HEK293 (cell line): ENCODE results near the gene SLC17A1.

ENCODE experiments used
- CTCF ChIA-PET: fragments of 350-600 bp; formaldehyde crosslinking; extraction: SDS; loops from one replicate; lab custom pipeline; 2021; ENCODE audit warnings: antibody characterized with exemption; lab: Yijun Ruan, JAX
- POLR2A ChIA-PET: fragments of 300-600 bp; formaldehyde crosslinking; extraction: SDS; loops from one replicate; lab custom pipeline; 2020; ENCODE audit warnings: antibody characterized with exemption, inconsistent platforms; lab: Yijun Ruan, JAX
- H3K27ac ChIP-seq: fragments of 200-500 bp; sonication (Bioruptor generic); 2 replicates; pipeline ENCODE4 v1.5.1; 2014; ENCODE audit warnings: low read depth, low read length, control low read depth, inconsistent platforms; ENCODE audit errors: extremely low read depth
- H3K36me3 ChIP-seq, 2 experiments: fragments of 200-500 bp in 1 of 2; sonication (Bioruptor generic) in 1 of 2; 1 replicate in 1 of 2; 2 replicates in 1 of 2; pipeline ENCODE4 v1.5.1; 2014 to 2017; ENCODE audit warnings: inconsistent platforms in 2 of 2, low read length in 2 of 2; ENCODE audit not compliant: control insufficient read depth in 2 of 2, insufficient read depth in 1 of 2
- H3K4me1 ChIP-seq: fragments of 200-500 bp; sonication (Bioruptor generic); 2 replicates; pipeline ENCODE4 v1.5.1; 2014; ENCODE audit warnings: mild to moderate bottlenecking, low read length, inconsistent platforms; ENCODE audit not compliant: control insufficient read depth, insufficient read depth
- H3K4me3 ChIP-seq: 2 replicates; pipeline ENCODE4 v1.5.1; 2011; ENCODE audit warnings: low read depth, mild to moderate bottlenecking, control low read depth, low read length, moderate library complexity
- H3K9me3 ChIP-seq: fragments of 200-500 bp; sonication (Bioruptor generic); 2 replicates; pipeline ENCODE4 v1.5.1; 2014; ENCODE audit warnings: low read depth, low read length, inconsistent platforms; ENCODE audit not compliant: control insufficient read depth, insufficient read depth
- ATF2 ChIP-seq: fragments of 450-650 bp; formaldehyde crosslinking; IDR thresholded peaks from 2 replicates; pipeline ENCODE4 v1.5.1; 2016; ENCODE audit warnings: missing biosample characterization, missing genetic modification characterization, low read depth
- EGR2 ChIP-seq: fragments of 450-650 bp; formaldehyde crosslinking; IDR thresholded peaks from 2 replicates; pipeline ENCODE4 v1.5.1; 2016; ENCODE audit warnings: low read depth, missing biosample characterization, missing genetic modification characterization
- KLF10 ChIP-seq: fragments of 450-650 bp; IDR thresholded peaks from 2 replicates; pipeline ENCODE4 v1.5.1; 2018; ENCODE audit warnings: missing biosample characterization, mild to moderate bottlenecking, missing genetic modification characterization
- OVOL3 ChIP-seq: fragments of 450-650 bp; formaldehyde crosslinking; IDR thresholded peaks from 2 replicates; pipeline ENCODE4 v1.5.1; 2016; ENCODE audit warnings: missing biosample characterization, missing genetic modification characterization
- TSHZ1 ChIP-seq: fragments of 450-650 bp; formaldehyde crosslinking; IDR thresholded peaks from 2 replicates; pipeline ENCODE4 v1.5.1; 2016; ENCODE audit warnings: missing biosample characterization, missing genetic modification characterization, borderline replicate concordance
- ZBTB17 ChIP-seq: fragments of 450-650 bp; formaldehyde crosslinking; IDR thresholded peaks from 2 replicates; pipeline ENCODE4 v1.5.1; 2016; ENCODE audit warnings: missing biosample characterization, missing genetic modification characterization
- ZBTB44 ChIP-seq: fragments of 450-650 bp; IDR thresholded peaks from 2 replicates; pipeline ENCODE4 v1.5.1; 2018; ENCODE audit warnings: missing biosample characterization, mild to moderate bottlenecking, missing genetic modification characterization
- ZBTB48 ChIP-seq: fragments of 450-650 bp; formaldehyde crosslinking; IDR thresholded peaks from 2 replicates; pipeline ENCODE4 v1.5.1; 2016; ENCODE audit warnings: missing biosample characterization, missing genetic modification characterization
- ZFHX2 ChIP-seq: fragments of 450-650 bp; formaldehyde crosslinking; conservative IDR thresholded peaks from 2 replicates; pipeline ENCODE4 v1.5.1; 2016; ENCODE audit warnings: missing biosample characterization, missing genetic modification characterization
- ZNF146 ChIP-seq: fragments of 450-650 bp; formaldehyde crosslinking; IDR thresholded peaks from 2 replicates; pipeline ENCODE4 v1.5.1; 2016; ENCODE audit warnings: missing biosample characterization, missing genetic modification characterization
- ZNF155 ChIP-seq: fragments of 450-650 bp; formaldehyde crosslinking; IDR thresholded peaks from 2 replicates; pipeline ENCODE4 v1.5.1; 2016; ENCODE audit warnings: missing biosample characterization, missing genetic modification characterization
- ZNF157 ChIP-seq: fragments of 450-650 bp; formaldehyde crosslinking; IDR thresholded peaks from 2 replicates; pipeline ENCODE4 v1.5.1; 2016; ENCODE audit warnings: missing biosample characterization, missing genetic modification characterization
- ZNF175 ChIP-seq: fragments of 450-650 bp; formaldehyde crosslinking; IDR thresholded peaks from 2 replicates; pipeline ENCODE4 v1.5.1; 2016; ENCODE audit warnings: missing biosample characterization, missing genetic modification characterization
- ZNF266 ChIP-seq: fragments of 450-650 bp; formaldehyde crosslinking; IDR thresholded peaks from 2 replicates; pipeline ENCODE4 v1.5.1; 2016; ENCODE audit warnings: missing biosample characterization, missing genetic modification characterization, low read depth
- ZNF292 ChIP-seq: fragments of 450-650 bp; formaldehyde crosslinking; IDR thresholded peaks from 2 replicates; pipeline ENCODE4 v1.5.1; 2016; ENCODE audit warnings: low read depth, missing biosample characterization, missing genetic modification characterization, borderline replicate concordance
- ZNF311 ChIP-seq: fragments of 450-650 bp; formaldehyde crosslinking; IDR thresholded peaks from 2 replicates; pipeline ENCODE4 v1.5.1; 2017; ENCODE audit warnings: missing biosample characterization, missing genetic modification characterization, borderline replicate concordance
- ZNF341 ChIP-seq: fragments of 450-650 bp; formaldehyde crosslinking; IDR thresholded peaks from 2 replicates; pipeline ENCODE4; 2016; ENCODE audit warnings: low read depth, missing biosample characterization, missing genetic modification characterization
- ZNF426 ChIP-seq: fragments of 450-650 bp; formaldehyde crosslinking; IDR thresholded peaks from 2 replicates; pipeline ENCODE4 v1.5.1; 2017; ENCODE audit warnings: missing biosample characterization, missing genetic modification characterization, mild to moderate bottlenecking, inconsistent platforms, moderate library complexity
- ZNF501 ChIP-seq: fragments of 450-650 bp; formaldehyde crosslinking; IDR thresholded peaks from 2 replicates; pipeline ENCODE4 v1.5.1; 2016; ENCODE audit warnings: missing biosample characterization, missing genetic modification characterization
- ZNF621 ChIP-seq: fragments of 450-650 bp; formaldehyde crosslinking; IDR thresholded peaks from 2 replicates; pipeline ENCODE4 v1.5.1; 2017; ENCODE audit warnings: missing biosample characterization, missing genetic modification characterization
- ZNF623 ChIP-seq: fragments of 450-650 bp; formaldehyde crosslinking; IDR thresholded peaks from 2 replicates; pipeline ENCODE4 v1.5.1; 2016; ENCODE audit warnings: missing biosample characterization, missing genetic modification characterization
- ZNF624 ChIP-seq: fragments of 450-650 bp; formaldehyde crosslinking; IDR thresholded peaks from 2 replicates; pipeline ENCODE4 v1.5.1; 2017; ENCODE audit warnings: missing biosample characterization, missing genetic modification characterization
- ZNF747 ChIP-seq: fragments of 450-650 bp; formaldehyde crosslinking; IDR thresholded peaks from 2 replicates; pipeline ENCODE4 v1.5.1; 2016; ENCODE audit warnings: missing biosample characterization, missing genetic modification characterization
- ZNF785 ChIP-seq: fragments of 450-650 bp; formaldehyde crosslinking; IDR thresholded peaks from 2 replicates; pipeline ENCODE4 v1.5.1; 2016; ENCODE audit warnings: missing biosample characterization, missing genetic modification characterization
- ZNF791 ChIP-seq: fragments of 450-650 bp; formaldehyde crosslinking; IDR thresholded peaks from 2 replicates; pipeline ENCODE4 v1.5.1; 2016; ENCODE audit warnings: missing biosample characterization, missing genetic modification characterization
- ZNF837 ChIP-seq: fragments of 450-650 bp; formaldehyde crosslinking; IDR thresholded peaks from 2 replicates; pipeline ENCODE4 v1.5.1; 2016; ENCODE audit warnings: missing biosample characterization, missing genetic modification characterization
- ZSCAN18 ChIP-seq: fragments of 450-650 bp; formaldehyde crosslinking; IDR thresholded peaks from 2 replicates; pipeline ENCODE4 v1.5.1; 2016; ENCODE audit warnings: missing biosample characterization, missing genetic modification characterization
- ZSCAN23 ChIP-seq: fragments of 450-650 bp; formaldehyde crosslinking; IDR thresholded peaks from 2 replicates; pipeline ENCODE4 v1.5.1; 2016; ENCODE audit warnings: missing biosample characterization, missing genetic modification characterization
- TF ChIP-seq, protein P1 (sequence below): fragments of 450-650 bp; formaldehyde crosslinking; IDR thresholded peaks from 2 replicates; pipeline ENCODE4 v1.5.1; 2016; ENCODE audit warnings: missing biosample characterization, missing genetic modification characterization

Gene SLC17A1

DNA sequence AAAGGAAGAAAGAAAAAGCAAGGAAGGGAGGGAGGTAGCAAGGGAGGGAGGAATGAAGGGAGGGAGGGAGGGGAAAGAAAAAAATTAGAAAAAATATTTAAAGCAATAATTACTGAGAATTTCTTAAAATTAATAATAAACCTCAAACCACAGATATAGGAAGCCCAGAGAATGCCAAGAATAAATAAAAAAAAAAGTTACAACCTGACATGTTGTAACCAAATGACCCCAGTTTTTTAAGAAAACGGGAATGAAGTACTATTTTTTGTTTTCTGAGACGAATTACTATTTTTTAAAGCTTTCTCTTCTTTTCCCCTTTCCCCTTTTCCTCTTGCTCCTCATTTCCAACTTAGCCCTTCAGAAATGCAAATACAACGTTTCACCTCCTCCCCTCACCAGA lies 16.7 kb downstream of the SLC17A1 start:
- H3K27ac ChIP-seq = no peak overlapping the region
- no peaks in the 10 kb centered on the region for H3K9me3 ChIP-seq
- CTCF ChIA-PET = interaction anchor here (1.1 kb wide), 1 partner anchor 26 kb away, joined by 5 read pairs; no protein-coding TSS in a partner anchor
- no peaks in the 10 kb centered on the region for H3K4me1 ChIP-seq
- TF ChIP-seq ZNF785 (no peak), ZNF501 (tag by site-specific recombination) (no peak), ZNF747 (tag by site-specific recombination) (no peak), ATF2 (tag by site-specific recombination) (no peak), ZNF621 (tag by site-specific recombination) (no peak), ZBTB48 (tag by site-specific recombination) (no peak), ZBTB17 (no peak), ZNF341 (tag by site-specific recombination) (no peak), ZFHX2 (tag by site-specific recombination) (no peak), ZNF311 (tag by site-specific recombination) (no peak), OVOL3 (tag by site-specific recombination) (no peak), ZNF623 (tag by site-specific recombination) (no peak), ZNF292 (tag by site-specific recombination) (no peak)
- TF ChIP-seq, protein P1, sequence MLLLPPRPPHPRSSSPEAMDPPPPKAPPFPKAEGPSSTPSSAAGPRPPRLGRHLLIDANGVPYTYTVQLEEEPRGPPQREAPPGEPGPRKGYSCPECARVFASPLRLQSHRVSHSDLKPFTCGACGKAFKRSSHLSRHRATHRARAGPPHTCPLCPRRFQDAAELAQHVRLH (tag by site-specific recombination) = no peak
- H3K4me3 ChIP-seq = no peak overlapping the region
- H3K36me3 ChIP-seq = no peaks in the 10 kb centered on the region
- POLR2A ChIA-PET = no interaction called here

- no peak overlapping the region for H3K27ac ChIP-seq
- CTCF ChIA-PET = interaction anchor here (1.2 to 1.3 kb wide), 2 partner anchors 16 kb away, joined by 9 to 11 read pairs; no protein-coding TSS in a partner anchor
- TF ChIP-seq ZSCAN18 (tag by site-specific recombination) (no peak), ZNF426 (no peak), KLF10 (tag by site-specific recombination) (no peak), ZNF266 (tag by site-specific recombination) (no peak), ZNF791 (tag by site-specific recombination) (no peak), EGR2 (tag by site-specific recombination) (no peak), ZNF624 (tag by site-specific recombination) (no peak), ZNF146 (tag by site-specific recombination) (no peak), ZBTB48 (tag by site-specific recombination) (no peak), ZNF175 (tag by site-specific recombination) (no peak), ZNF157 (tag by site-specific recombination) (no peak), ZSCAN23 (tag by site-specific recombination) (no peak), ZBTB44 (tag by site-specific recombination) (no peak), ZNF837 (tag by site-specific recombination) (no peak), ZNF155 (tag by site-specific recombination) (no peak), TSHZ1 (no peak)
- no peaks in the 10 kb centered on the region for H3K4me1 ChIP-seq
- no peak overlapping the region for H3K4me3 ChIP-seq
- POLR2A ChIA-PET = no interaction called here
- H3K9me3 ChIP-seq = no peaks in the 10 kb centered on the region
- no peaks in the 10 kb centered on the region for H3K36me3 ChIP-seq
These were observed 27.0 kb downstream of the SLC17A1 start for GRCh38 chr6:25804804-25805203.
